Calu3 (cell line): ENCODE data around the gene ZNF548. TPM values are rescaled to one million over a fixed set of nuclear protein-coding genes. Genes with fewer than 3 reads are reported as not detected.
"Not testable (repeated sequence)": the region's sequence is repeated elsewhere in the genome, so short reads cannot be mapped to it uniquely, and the experiment has no call there.

Source experiments
- BruUV-seq: library from RNA; stranded (reverse); fragments of 400-500 nt; replicated peaks from 2 replicates; lab custom pipeline; 2021; lab: Mats Ljungman, UMichigan
- CTCF ChIA-PET: fragments of 300-600 bp; sonication (Branson Sonifier 250); formaldehyde crosslinking; loops from one replicate; lab custom pipeline; 2022; ENCODE audit warnings: antibody characterized with exemption; lab: Charles Lee
- DNase-seq: peaks from one replicate; pipeline ENCODE4 v3.0.0; 2022
- H3K27ac Mint-ChIP-seq: one replicate; pipeline ENCODE4 v1.8.0; 2022; ENCODE audit warnings: mixed read lengths; ENCODE audit not compliant: unreplicated experiment
- H3K27me3 Mint-ChIP-seq: one replicate; pipeline ENCODE4 v1.8.0; 2022; ENCODE audit warnings: mixed read lengths; ENCODE audit not compliant: unreplicated experiment
- H3K36me3 Mint-ChIP-seq: one replicate; pipeline ENCODE4 v1.8.0; 2022; ENCODE audit warnings: mild to moderate bottlenecking, moderate library complexity, mixed read lengths; ENCODE audit not compliant: insufficient read depth, unreplicated experiment
- H3K4me1 Mint-ChIP-seq: one replicate; pipeline ENCODE4 v1.8.0; 2022; ENCODE audit warnings: mild to moderate bottlenecking, low read depth, mixed read lengths; ENCODE audit not compliant: unreplicated experiment
- H3K4me3 Mint-ChIP-seq: one replicate; pipeline ENCODE4 v1.8.0; 2022; ENCODE audit warnings: mild to moderate bottlenecking, low read depth, moderate library complexity, mixed read lengths; ENCODE audit not compliant: unreplicated experiment
- H3K9me3 Mint-ChIP-seq: one replicate; pipeline ENCODE4 v1.8.0; 2022; ENCODE audit warnings: low read depth, mixed read lengths; ENCODE audit not compliant: unreplicated experiment
- intact Hi-C: fragments of 100-400 bp; cut with micrococcal nuclease; formaldehyde crosslinking; loops from one replicate; pipeline ENCODE4 v1.10.0; 2022; ENCODE audit not compliant: unreplicated experiment
- total RNA-seq: library from RNA; stranded (reverse); gene quantifications from 2 replicates; pipeline ENCODE4 v1.2.3, GENCODE V29; 2022
- TF ChIP-seq, protein P1 (sequence below): fragments of 200-600 bp; IDR thresholded peaks from one replicate; pipeline ENCODE4 v1.8.0; 2022; ENCODE audit warnings: antibody characterized with exemption; ENCODE audit not compliant: unreplicated experiment

ZNF548 gene
- total RNA-seq, 1 experiment from 2014 or later = 23.0 TPM

DNA sequence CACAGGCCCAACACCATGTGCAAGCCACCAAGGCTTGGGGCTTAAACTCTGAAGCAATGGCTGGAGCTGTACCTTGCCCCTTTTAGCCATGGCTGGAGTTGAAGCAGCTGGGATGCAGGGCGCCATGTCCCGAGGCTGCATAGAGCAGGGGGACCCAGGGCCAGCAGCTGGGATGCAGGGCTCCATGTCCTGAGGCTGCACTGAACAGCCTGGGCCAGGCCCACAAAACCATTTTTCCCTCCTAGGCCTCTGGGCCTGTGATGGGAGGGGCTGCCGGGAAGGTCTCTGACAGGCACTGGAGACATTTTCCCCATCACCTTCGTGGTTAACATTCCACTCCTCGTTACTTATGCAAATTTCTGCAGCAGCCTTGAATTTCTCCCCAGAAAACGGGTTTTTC, 15.5 kb upstream of the ZNF548 start:
- CTCF ChIA-PET = no interaction called here
- TF ChIP-seq, protein P1, sequence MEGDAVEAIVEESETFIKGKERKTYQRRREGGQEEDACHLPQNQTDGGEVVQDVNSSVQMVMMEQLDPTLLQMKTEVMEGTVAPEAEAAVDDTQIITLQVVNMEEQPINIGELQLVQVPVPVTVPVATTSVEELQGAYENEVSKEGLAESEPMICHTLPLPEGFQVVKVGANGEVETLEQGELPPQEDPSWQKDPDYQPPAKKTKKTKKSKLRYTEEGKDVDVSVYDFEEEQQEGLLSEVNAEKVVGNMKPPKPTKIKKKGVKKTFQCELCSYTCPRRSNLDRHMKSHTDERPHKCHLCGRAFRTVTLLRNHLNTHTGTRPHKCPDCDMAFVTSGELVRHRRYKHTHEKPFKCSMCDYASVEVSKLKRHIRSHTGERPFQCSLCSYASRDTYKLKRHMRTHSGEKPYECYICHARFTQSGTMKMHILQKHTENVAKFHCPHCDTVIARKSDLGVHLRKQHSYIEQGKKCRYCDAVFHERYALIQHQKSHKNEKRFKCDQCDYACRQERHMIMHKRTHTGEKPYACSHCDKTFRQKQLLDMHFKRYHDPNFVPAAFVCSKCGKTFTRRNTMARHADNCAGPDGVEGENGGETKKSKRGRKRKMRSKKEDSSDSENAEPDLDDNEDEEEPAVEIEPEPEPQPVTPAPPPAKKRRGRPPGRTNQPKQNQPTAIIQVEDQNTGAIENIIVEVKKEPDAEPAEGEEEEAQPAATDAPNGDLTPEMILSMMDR = no peak
- Mint-ChIP-seq H3K36me3 (peaks cover 20% of the 10 kb centered on the region), H3K4me1 (no peaks in the 10 kb centered on the region), H3K27me3 (no peaks in the 10 kb centered on the region), H3K27ac (no peak overlapping the region), H3K4me3 (no peak overlapping the region), H3K9me3 (peaks cover 31% of the 10 kb centered on the region)
- intact Hi-C loops = no loop called here
- no peak for DNase-seq
- no TSS peak for BruUV-seq

DNA sequence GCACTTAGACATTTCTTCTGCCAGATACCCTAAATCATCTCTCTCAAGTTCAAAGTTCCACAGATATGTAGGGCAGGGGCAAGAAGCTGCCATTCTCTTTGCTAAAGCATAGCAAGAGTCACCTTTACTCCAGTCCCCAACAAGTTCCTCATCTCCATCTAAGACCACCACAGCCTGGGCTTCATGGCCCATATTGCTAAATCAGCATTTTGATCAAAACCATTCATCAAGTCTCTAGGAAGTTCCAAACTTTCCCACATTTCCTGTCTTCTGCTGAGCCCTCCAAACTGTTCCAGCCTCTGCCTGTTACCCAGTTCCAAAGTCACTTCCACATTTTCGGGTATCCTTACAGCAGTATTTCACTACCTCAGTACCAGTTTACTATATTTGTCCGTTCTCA, 15.0 kb upstream of the ZNF548 start:
- H3K36me3 Mint-ChIP-seq = peaks cover 20% of the 10 kb centered on the region
- DNase-seq, intact Hi-C loops, CTCF ChIA-PET, H3K4me3 Mint-ChIP-seq, H3K4me1 Mint-ChIP-seq, BruUV-seq, H3K27me3 Mint-ChIP-seq, H3K27ac Mint-ChIP-seq: not testable (repeated sequence)
- peaks cover 31% of the 10 kb centered on the region for H3K9me3 Mint-ChIP-seq

DNA sequence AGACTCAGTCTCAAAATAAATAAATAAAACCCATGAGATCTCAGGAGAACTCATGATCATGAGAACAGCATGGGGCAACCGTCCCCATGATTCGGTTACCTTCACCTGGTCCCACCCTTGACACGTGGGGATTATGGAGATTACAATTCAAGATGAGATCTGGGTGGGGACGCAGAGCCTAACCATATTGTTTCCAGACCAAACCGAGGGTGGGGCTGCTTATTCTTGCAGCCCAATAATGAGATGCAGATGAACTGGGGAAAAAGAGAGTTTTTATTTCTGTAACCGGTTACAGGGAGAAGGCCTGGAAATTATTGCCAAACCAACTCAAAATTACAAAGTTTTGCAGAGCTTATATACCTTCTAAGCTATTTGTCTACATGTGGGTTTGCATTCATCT, 13.5 kb upstream of the ZNF548 start:
- CTCF ChIA-PET = no interaction called here
- no TSS peak for BruUV-seq
- Mint-ChIP-seq H3K4me3 (no peak overlapping the region), H3K4me1 (no peaks in the 10 kb centered on the region), H3K36me3 (peaks cover 20% of the 10 kb centered on the region), H3K27ac (no peak overlapping the region), H3K9me3 (peaks cover 31% of the 10 kb centered on the region), H3K27me3 (no peaks in the 10 kb centered on the region)
- TF ChIP-seq, protein P1 = no peak
- no peak for DNase-seq
- intact Hi-C loops = no loop called here

DNA sequence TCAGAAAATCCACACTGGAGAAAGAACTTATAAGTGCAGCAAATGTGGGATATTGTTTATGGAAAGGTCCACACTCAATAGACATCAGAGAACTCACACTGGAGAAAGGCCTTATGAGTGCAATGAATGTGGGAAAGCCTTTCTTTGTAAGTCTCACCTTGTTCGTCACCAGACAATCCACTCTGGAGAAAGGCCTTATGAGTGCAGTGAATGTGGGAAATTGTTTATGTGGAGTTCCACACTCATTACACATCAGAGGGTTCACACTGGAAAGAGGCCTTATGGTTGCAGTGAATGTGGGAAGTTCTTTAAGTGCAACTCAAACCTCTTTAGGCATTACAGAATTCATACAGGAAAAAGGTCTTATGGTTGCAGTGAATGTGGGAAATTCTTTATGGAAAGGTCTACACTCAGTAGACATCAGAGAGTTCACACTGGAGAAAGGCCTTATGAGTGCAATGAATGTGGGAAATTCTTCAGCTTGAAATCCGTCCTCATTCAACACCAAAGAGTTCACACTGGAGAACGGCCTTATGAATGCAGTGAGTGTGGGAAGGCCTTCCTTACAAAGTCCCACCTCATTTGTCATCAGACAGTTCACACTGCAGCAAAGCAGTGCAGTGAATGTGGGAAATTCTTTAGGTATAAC, 12.0 kb upstream of the ZNF548 start:
- Mint-ChIP-seq H3K27ac (no peak overlapping the region), H3K36me3 (peaks cover 12% of the 10 kb centered on the region)
- no peak for DNase-seq

More for the DNA sequence above, 12.0 kb upstream of the ZNF548 start:
- TF ChIP-seq, protein P1 = no peak
- intact Hi-C loops = no loop called here
- Mint-ChIP-seq H3K4me1 (no peaks in the 10 kb centered on the region), H3K27me3 (no peaks in the 10 kb centered on the region), H3K9me3 (peaks cover 20% of the 10 kb centered on the region), H3K4me3 (no peak overlapping the region)
- BruUV-seq = no TSS peak
- CTCF ChIA-PET = no interaction called here
